ENCODE results near the gene RIIAD1. TPM values are rescaled to one million over a fixed set of nuclear protein-coding genes. Genes with fewer than 3 reads are reported as not detected.
"Not testable (repeated sequence)": the region's sequence is repeated elsewhere in the genome, so short reads cannot be mapped to it uniquely, and the experiment has no call there.

The RIIAD1 gene
- total RNA-seq: not detected

GRCh38 chr1:151720974-151721787 lies at the start of gene RIIAD1:
TSS of gene RIIAD1 (plus strand) at chr1:151721522. CDS start at chr1:151721537, 15 bp downstream.
- DNase-seq (ENCODE audit: low read depth in 2 of 3, low spot score in 2 of 3): peak in 1 of 3 donors; percentile 45

GRCh38 chr1:151673407-151673806 lies 47.9 kb upstream of the RIIAD1 start:
- no peak for DNase-seq (ENCODE audit: low read depth in 2 of 3, low spot score in 2 of 3)

- DNase-seq (ENCODE audit: low read depth in 2 of 3, low spot score in 2 of 3): no peak
Measured at GRCh38 chr1:151680391-151680790, 40.9 kb upstream of the RIIAD1 start.

GRCh38 chr1:151680826-151681225 lies 40.5 kb upstream of the RIIAD1 start:
- no peak for DNase-seq (ENCODE audit: low read depth in 2 of 3, low spot score in 2 of 3)

DNA sequence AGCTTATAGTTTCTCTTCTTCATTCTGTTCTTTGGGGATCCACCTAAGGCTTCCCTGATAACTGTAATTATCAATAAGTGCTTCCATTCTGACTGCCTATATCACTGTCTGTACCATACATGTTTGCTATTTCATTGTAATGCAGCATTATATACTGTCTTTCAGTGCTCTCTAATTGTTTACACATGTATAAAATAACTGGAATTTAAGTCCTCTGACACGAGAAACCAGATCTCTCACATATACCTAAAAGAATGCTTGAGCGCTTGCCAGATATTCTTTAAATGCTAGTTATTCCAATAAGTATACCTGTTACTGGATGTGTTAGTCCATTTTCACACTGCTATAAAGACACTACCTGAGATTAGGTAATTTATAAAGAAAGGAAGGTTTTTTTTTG lies 39.4 kb upstream of the RIIAD1 start:
- DNase-seq (ENCODE audit: low read depth in 2 of 3, low spot score in 2 of 3): no peak

DNA sequence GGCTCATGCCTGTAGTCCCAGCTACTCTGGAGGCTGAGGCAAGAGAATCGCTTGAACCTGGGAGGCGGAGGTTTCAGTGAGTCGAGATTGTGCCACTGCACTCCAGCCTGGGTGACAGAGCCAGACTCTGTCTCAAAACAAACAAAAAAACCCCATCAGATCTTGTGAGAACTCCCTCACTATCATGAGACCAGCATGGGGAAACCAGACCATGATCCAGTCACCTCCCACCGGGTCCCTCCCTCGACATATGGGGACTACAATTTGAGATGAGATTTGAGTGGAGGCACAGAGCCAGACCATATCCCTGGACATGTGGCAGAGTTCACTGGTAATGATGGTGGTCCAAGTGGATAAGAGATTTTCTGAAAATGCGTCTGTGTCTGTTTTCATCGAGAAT lies 38.4 kb upstream of the RIIAD1 start:
- not testable (repeated sequence) for DNase-seq (ENCODE audit: low read depth in 2 of 3, low spot score in 2 of 3)

- DNase-seq (ENCODE audit: low read depth in 2 of 3, low spot score in 2 of 3): no peak
Measured at GRCh38 chr1:151684128-151684527, 37.2 kb upstream of the RIIAD1 start.

- no peak for DNase-seq (ENCODE audit: low read depth in 2 of 3, low spot score in 2 of 3)
Measured at GRCh38 chr1:151686561-151686960, 34.8 kb upstream of the RIIAD1 start.

- no peak for DNase-seq (ENCODE audit: low read depth in 2 of 3, low spot score in 2 of 3)
Measured at GRCh38 chr1:151689494-151689893, 31.8 kb upstream of the RIIAD1 start.

GRCh38 chr1:151692226-151692625 lies 29.1 kb upstream of the RIIAD1 start:
- DNase-seq (ENCODE audit: low read depth in 2 of 3, low spot score in 2 of 3): peak in 2 of 3 donors; percentile 29 to 50

GRCh38 chr1:151693057-151693651 lies 28.2 kb upstream of the RIIAD1 start:
- peak in 1 of 3 donors; percentile 23 for DNase-seq (ENCODE audit: low read depth in 2 of 3, low spot score in 2 of 3)

- no peak for DNase-seq (ENCODE audit: low read depth in 2 of 3, low spot score in 2 of 3)
Measured at GRCh38 chr1:151701515-151701914, 19.8 kb upstream of the RIIAD1 start.

GRCh38 chr1:151702936-151703335 lies 18.4 kb upstream of the RIIAD1 start:
- no peak for DNase-seq (ENCODE audit: low read depth in 2 of 3, low spot score in 2 of 3)

- no peak for DNase-seq (ENCODE audit: low read depth in 2 of 3, low spot score in 2 of 3)
Measured at GRCh38 chr1:151703813-151704212, 17.5 kb upstream of the RIIAD1 start.

GRCh38 chr1:151704246-151704645 lies 17.1 kb upstream of the RIIAD1 start:
- no peak for DNase-seq (ENCODE audit: low read depth in 2 of 3, low spot score in 2 of 3)

DNA sequence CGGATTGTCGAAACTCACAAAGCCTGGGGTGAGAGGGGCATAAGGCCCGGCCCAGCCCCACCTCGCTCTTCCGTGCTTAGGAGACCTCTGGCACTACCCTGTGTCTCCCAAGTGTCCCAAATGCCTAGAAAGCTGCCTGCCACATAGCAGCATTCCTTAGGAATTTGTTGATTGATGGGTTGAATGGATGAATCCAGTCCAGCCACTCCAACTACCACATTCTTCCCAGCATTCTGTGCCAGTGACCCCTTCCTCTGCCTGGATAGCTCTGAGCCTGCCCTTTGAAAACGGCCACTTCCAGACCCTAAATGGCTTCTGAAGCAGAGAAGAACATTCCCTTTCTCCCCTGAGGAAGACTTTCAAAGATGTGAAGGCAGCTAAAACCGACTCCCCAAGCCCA lies 16.2 kb upstream of the RIIAD1 start:
- DNase-seq (ENCODE audit: low read depth in 2 of 3, low spot score in 2 of 3): no peak

DNA sequence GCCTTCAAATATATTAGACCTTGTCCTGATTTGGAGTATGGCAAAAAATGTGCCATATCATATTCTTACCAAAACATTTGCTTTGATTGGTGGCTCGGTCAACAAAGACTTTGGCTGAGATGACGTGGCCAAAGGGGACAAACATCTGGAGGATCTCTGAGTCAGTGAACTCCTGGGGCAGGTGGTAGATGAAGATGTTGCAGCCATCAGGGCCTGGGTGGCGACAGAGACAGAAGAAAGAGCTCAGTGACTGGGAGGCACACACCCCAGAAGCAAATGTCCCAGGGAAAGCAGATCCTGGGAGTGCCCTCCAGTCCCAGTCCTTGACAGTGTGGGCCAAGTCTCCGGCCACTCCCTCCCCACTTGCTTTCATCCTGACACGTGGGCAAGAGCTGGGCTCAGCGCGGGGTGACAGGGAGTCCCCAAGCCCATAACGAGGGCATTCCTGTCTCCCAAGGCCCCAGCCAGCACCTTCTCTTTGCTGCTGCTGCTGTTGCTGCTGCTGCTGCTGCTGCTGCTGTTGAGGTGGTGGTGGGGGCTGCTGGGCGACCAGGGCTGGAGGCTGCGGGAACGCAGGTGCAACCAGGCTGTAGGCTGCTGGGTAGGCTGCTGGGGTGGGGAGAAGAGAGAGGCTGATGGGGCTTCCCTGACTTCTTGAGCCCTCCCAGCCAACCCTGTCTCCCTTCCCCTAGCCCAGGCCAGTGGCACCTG lies 15.4 kb upstream of the RIIAD1 start:
- no peak for DNase-seq (ENCODE audit: low read depth in 2 of 3, low spot score in 2 of 3)

DNA sequence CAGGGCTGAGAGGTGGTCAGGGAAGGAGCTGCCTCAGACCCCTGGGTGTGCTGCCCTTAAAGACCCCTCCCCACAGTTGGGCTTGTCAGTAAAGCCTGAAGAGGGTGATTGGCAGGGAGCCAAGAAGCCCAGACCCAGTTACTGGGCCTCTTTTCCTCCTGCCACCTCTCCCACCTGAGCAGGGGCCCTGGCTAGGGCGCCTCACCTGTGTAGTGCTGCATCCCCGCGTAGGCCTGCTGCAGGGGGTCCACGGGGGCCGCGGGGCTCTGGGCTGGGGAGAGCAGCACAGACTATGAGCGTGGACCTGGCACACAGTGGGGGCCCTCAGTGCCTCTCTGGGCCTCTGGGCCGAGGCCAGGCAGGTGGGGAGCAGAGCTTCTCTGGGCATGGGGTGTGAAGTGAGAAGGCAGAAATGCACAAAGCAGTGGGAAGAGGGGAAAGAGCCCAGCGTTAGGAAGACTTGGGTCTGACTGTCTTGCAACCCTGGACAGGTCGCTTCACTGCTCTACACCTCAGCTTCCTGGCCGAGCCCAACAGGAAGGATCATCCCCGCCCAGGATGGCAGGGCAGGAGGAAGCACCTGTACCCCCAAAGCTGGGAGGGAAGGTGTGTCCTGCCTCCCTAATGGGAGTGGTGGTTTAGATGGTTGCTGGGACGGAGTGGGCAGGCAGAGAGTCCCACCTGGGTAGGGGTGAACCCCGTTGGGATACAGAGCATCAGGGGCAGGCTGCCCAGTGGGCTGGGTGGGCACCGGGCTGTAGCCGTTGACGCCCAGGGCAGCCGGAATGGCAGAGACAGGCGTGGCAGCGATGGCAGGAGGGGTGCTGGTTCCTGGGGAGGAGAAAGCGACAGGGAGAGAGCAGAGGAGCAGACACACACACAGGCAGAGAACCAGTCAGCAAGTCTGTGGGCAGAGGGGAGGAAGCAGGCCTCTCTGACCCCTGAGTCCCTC lies 14.6 kb upstream of the RIIAD1 start:
- no peak for DNase-seq (ENCODE audit: low read depth in 2 of 3, low spot score in 2 of 3)

GRCh38 chr1:151707541-151708065 lies 13.7 kb upstream of the RIIAD1 start:
- DNase-seq (ENCODE audit: low read depth in 2 of 3, low spot score in 2 of 3): no peak

GRCh38 chr1:151708891-151709290 lies 12.4 kb upstream of the RIIAD1 start:
- no peak for DNase-seq (ENCODE audit: low read depth in 2 of 3, low spot score in 2 of 3)

All from hematopoietic multipotent progenitor cell (in vitro differentiated cells).